A549 treated with Hydrocortisone at 1 μM for 4 hours (cell line): Measurements from ENCODE around the gene AGPAT2. TPM values are rescaled to one million over a fixed set of nuclear protein-coding genes. Genes with fewer than 3 reads are reported as not detected.

ENCODE experiments used
- total RNA-seq: library from RNA; stranded (reverse); fragments of 200-300 nt; extraction: Qiagen RNA extraction; gene quantifications from 5 replicates; pipeline ENCODE4 v1.2.3, GENCODE V29; 2022

Gene AGPAT2
- total RNA-seq: 72.0 to 106 TPM (median 101 TPM) in 5 replicates

GRCh38 chr9:136686794-136687711, at the start of gene AGPAT2:
AGPAT2 (minus strand) TSS chr9:136687457; CDS start chr9:136687357, 100 bp downstream.

GRCh38 chr9:136711751-136712689, 24.8 kb upstream of the AGPAT2 start, which contains the start of gene DIPK1B:
DIPK1B (plus strand) TSS chr9:136712572; CDS start chr9:136712666, 94 bp downstream.

GRCh38 chr9:136662656-136663581, 24.3 kb downstream of the AGPAT2 start, which contains the start of gene EGFL7:
EGFL7 (plus strand) TSS chr9:136662916; CDS start chr9:136668283, 5,367 bp downstream.

Other genes starting within 250 kb of the AGPAT2 start
- gene INPP5E, start 247.6 kb downstream of the AGPAT2 start, total RNA-seq: 14.1 to 21.2 TPM (median 19.7 TPM) in 5 replicates
- gene SEC16A, start 204.4 kb downstream of the AGPAT2 start, total RNA-seq: 54.8 to 61.7 TPM (median 59.6 TPM) in 5 replicates
- gene NOTCH1, start 141.4 kb downstream of the AGPAT2 start, total RNA-seq: 9.3 to 12.0 TPM (median 11.1 TPM) in 5 replicates
- gene EGFL7, start 24.5 kb downstream of the AGPAT2 start, total RNA-seq: 35.0 to 59.2 TPM (median 54.3 TPM) in 5 replicates
- 6.4 to 9.1 TPM (median 8.0 TPM) in 5 replicates for gene DIPK1B, start 25.1 kb upstream of the AGPAT2 start, total RNA-seq
- gene LCN10, start 55.5 kb upstream of the AGPAT2 start, total RNA-seq: not detected in 5 replicates
- gene LCN6, start 61.1 kb upstream of the AGPAT2 start, total RNA-seq: not detected in 5 replicates
- gene LCN8, start 70.8 kb upstream of the AGPAT2 start, total RNA-seq: not detected in 5 replicates
- gene LCN15, start 77.1 kb upstream of the AGPAT2 start, total RNA-seq: 0.03 to 0.13 TPM in 2 of 5 replicates, not detected in the others
- gene TMEM141, start 103.9 kb upstream of the AGPAT2 start, total RNA-seq: 60.3 to 79.3 TPM (median 78.5 TPM) in 5 replicates
- gene CCDC183, start 108.9 kb upstream of the AGPAT2 start, total RNA-seq: 0.18 to 0.63 TPM (median 0.44 TPM) in 5 replicates
- gene RABL6, start 120.5 kb upstream of the AGPAT2 start, total RNA-seq: 67.0 to 82.1 TPM (median 78.1 TPM) in 5 replicates
- 3.4 to 4.3 TPM (median 4.0 TPM) in 5 replicates for gene AJM1, start 155.0 kb upstream of the AGPAT2 start, total RNA-seq
- 221 to 341 TPM (median 305 TPM) in 5 replicates for gene PHPT1, start 162.0 kb upstream of the AGPAT2 start, total RNA-seq
- gene MAMDC4, start 164.9 kb upstream of the AGPAT2 start, total RNA-seq: 2.6 to 4.2 TPM (median 4.0 TPM) in 5 replicates
- gene EDF1, start 178.9 kb upstream of the AGPAT2 start, total RNA-seq: 387 to 521 TPM (median 446 TPM) in 5 replicates
- 43.3 to 61.4 TPM (median 48.8 TPM) in 5 replicates for gene TRAF2, start 199.1 kb upstream of the AGPAT2 start, total RNA-seq